ENCODE data around the gene MYD88. TPM values are rescaled to one million over a fixed set of nuclear protein-coding genes. Genes with fewer than 3 reads are reported as not detected.

Gene MYD88
- total and polyA plus RNA-seq, 4 donors = 15.4 to 60.3 (median 44.1) TPM

DNA sequence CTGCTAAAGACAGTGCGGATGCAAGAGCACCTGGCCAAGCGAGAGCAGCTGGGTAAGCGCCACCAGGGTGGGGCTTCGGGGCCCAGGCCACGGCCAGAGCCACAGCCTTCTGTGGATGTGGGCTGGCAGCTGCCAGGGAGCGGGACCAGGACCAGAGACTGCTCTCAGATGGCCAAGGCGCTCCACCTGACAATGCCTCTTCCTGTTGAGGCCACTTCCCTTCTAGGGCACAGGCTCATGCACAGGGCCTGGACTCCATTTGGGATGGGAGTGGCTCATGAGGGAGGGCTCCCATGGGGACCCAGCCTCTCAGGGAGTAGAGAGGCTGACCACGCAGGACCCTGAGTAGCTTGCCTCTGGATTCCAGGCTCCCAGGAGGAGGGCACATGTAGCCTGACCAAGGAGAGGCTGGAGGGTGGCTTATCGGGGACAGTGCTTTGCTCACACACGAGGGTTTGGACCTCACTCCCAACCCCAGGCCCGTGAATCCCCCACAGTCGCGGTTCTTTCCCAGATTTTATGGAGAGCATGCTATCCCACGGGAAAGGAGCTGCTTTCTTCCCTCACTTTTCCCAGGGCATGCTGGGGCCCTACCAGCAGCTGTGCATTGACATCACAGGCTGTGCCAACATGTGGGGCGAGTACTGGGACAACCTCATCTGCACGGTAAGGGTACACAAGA lies 26.6 kb upstream of the MYD88 start:
- Histone ChIP-seq H3K9me3 (ENCODE audit: control insufficient read depth in 4 of 4, low read length in 3 of 4) (no peaks in the 10 kb centered on the region), H3K36me3 (ENCODE audit: control insufficient read depth in 4 of 4, insufficient read depth in 3 of 4, low read depth in 1 of 4, low read length in 3 of 4) (no peaks in the 10 kb centered on the region), H3K4me1 (ENCODE audit: control insufficient read depth in 4 of 4, insufficient read depth in 4 of 4, low read length in 3 of 4) (peaks cover 0 to 2% (median 0%) of the 10 kb centered on the region in 4 donors), H3K4me3 (ENCODE audit: low read depth in 1 of 3, low read length in 3 of 3) (no peak overlapping the region), H3K9ac (ENCODE audit: low read depth in 1 of 2, low read length in 2 of 2) (no peak overlapping the region), H3K27me3 (ENCODE audit: control insufficient read depth in 4 of 4, insufficient read depth in 4 of 4, low read length in 3 of 4) (no peaks in the 10 kb centered on the region), H3K27ac (ENCODE audit: low read depth in 1 of 2, low read length in 2 of 2) (no peak overlapping the region)
- TF ChIP-seq ATF3 (IDR thresholded peaks at IDR 0.05) (no peak), FOXA1 (IDR thresholded peaks at IDR 0.05) (no peak), TAF1 (conservative IDR thresholded peaks at IDR 0.05) (no peak), JUND (IDR thresholded peaks at IDR 0.05) (no peak), HNF4A (conservative IDR thresholded peaks at IDR 0.05) (no peak), RXRA (IDR thresholded peaks at IDR 0.05) (no peak), GABPA (IDR thresholded peaks at IDR 0.05 in 1 of 2, conservative IDR thresholded peaks at IDR 0.05 in 1 of 2) (no peak), NR2F2 (IDR thresholded peaks at IDR 0.05) (no peak), RAD21 (IDR thresholded peaks at IDR 0.05) (no peak), FOXA2 (IDR thresholded peaks at IDR 0.05) (no peak), YY1 (IDR thresholded peaks at IDR 0.05) (no peak), MAX (IDR thresholded peaks at IDR 0.05) (no peak), ZBTB33 (IDR thresholded peaks at IDR 0.05) (no peak), HNF4G (IDR thresholded peaks at IDR 0.05) (no peak), EGR1 (IDR thresholded peaks at IDR 0.05; ENCODE audit: low read depth in 2 of 2) (no peak), SP1 (IDR thresholded peaks at IDR 0.05) (no peak)
- TF ChIP-seq, protein P1, sequence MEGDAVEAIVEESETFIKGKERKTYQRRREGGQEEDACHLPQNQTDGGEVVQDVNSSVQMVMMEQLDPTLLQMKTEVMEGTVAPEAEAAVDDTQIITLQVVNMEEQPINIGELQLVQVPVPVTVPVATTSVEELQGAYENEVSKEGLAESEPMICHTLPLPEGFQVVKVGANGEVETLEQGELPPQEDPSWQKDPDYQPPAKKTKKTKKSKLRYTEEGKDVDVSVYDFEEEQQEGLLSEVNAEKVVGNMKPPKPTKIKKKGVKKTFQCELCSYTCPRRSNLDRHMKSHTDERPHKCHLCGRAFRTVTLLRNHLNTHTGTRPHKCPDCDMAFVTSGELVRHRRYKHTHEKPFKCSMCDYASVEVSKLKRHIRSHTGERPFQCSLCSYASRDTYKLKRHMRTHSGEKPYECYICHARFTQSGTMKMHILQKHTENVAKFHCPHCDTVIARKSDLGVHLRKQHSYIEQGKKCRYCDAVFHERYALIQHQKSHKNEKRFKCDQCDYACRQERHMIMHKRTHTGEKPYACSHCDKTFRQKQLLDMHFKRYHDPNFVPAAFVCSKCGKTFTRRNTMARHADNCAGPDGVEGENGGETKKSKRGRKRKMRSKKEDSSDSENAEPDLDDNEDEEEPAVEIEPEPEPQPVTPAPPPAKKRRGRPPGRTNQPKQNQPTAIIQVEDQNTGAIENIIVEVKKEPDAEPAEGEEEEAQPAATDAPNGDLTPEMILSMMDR (IDR thresholded peaks at IDR 0.05; ENCODE audit: low read depth, low read length, missing input control) = no peak
- TF ChIP-seq, protein P2, sequence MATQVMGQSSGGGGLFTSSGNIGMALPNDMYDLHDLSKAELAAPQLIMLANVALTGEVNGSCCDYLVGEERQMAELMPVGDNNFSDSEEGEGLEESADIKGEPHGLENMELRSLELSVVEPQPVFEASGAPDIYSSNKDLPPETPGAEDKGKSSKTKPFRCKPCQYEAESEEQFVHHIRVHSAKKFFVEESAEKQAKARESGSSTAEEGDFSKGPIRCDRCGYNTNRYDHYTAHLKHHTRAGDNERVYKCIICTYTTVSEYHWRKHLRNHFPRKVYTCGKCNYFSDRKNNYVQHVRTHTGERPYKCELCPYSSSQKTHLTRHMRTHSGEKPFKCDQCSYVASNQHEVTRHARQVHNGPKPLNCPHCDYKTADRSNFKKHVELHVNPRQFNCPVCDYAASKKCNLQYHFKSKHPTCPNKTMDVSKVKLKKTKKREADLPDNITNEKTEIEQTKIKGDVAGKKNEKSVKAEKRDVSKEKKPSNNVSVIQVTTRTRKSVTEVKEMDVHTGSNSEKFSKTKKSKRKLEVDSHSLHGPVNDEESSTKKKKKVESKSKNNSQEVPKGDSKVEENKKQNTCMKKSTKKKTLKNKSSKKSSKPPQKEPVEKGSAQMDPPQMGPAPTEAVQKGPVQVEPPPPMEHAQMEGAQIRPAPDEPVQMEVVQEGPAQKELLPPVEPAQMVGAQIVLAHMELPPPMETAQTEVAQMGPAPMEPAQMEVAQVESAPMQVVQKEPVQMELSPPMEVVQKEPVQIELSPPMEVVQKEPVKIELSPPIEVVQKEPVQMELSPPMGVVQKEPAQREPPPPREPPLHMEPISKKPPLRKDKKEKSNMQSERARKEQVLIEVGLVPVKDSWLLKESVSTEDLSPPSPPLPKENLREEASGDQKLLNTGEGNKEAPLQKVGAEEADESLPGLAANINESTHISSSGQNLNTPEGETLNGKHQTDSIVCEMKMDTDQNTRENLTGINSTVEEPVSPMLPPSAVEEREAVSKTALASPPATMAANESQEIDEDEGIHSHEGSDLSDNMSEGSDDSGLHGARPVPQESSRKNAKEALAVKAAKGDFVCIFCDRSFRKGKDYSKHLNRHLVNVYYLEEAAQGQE (IDR thresholded peaks at IDR 0.05) = no peak
- DNase-seq (ENCODE audit: low spot score) = peak; percentile 29
- WGBS = 88% methylated on average over 16 of the region's 16 CpGs

Measured in liver (tissue), 9 donors.